ENCODE results near the gene APBB2.

APBB2 gene

GRCh38 chr4:41227902-41228301, 13.6 kb upstream of the APBB2 start:
- Mint-ChIP-seq H3K4me1 (ENCODE audit: low read depth) (no peaks in the 10 kb centered on the region), H3K27ac (no peak overlapping the region), H3K9me3 (no peaks in the 10 kb centered on the region), H3K36me3 (ENCODE audit: low read depth) (no peaks in the 10 kb centered on the region), H3K4me3 (no peak overlapping the region), H3K27me3 (peaks cover 10% of the 10 kb centered on the region)
- no peak for DNase-seq

- H3K27ac Mint-ChIP-seq: no peak overlapping the region
- peaks cover 37% of the 10 kb centered on the region for H3K27me3 Mint-ChIP-seq
- no peak overlapping the region for H3K4me3 Mint-ChIP-seq
- peaks cover under 1% of the 10 kb centered on the region for H3K4me1 Mint-ChIP-seq (ENCODE audit: low read depth)
- no peak for DNase-seq
- H3K36me3 Mint-ChIP-seq (ENCODE audit: low read depth): no peaks in the 10 kb centered on the region
- H3K9me3 Mint-ChIP-seq: no peaks in the 10 kb centered on the region
Measured at GRCh38 chr4:41221850-41222645, 7.7 kb upstream of the APBB2 start.

GRCh38 chr4:41219421-41219950, 5.1 kb upstream of the APBB2 start:
- Mint-ChIP-seq H3K4me3 (no peak overlapping the region), H3K4me1 (ENCODE audit: low read depth) (peaks cover 16% of the 10 kb centered on the region), H3K27ac (no peak overlapping the region), H3K36me3 (ENCODE audit: low read depth) (no peaks in the 10 kb centered on the region), H3K9me3 (no peaks in the 10 kb centered on the region), H3K27me3 (peaks cover 59% of the 10 kb centered on the region)
- DNase-seq: no peak

GRCh38 chr4:41218703-41219102, 4.4 kb upstream of the APBB2 start:
- DNase-seq: no peak
- Mint-ChIP-seq H3K9me3 (no peaks in the 10 kb centered on the region), H3K27ac (no peak overlapping the region), H3K4me1 (ENCODE audit: low read depth) (peaks cover 19% of the 10 kb centered on the region), H3K4me3 (no peak overlapping the region), H3K36me3 (ENCODE audit: low read depth) (no peaks in the 10 kb centered on the region), H3K27me3 (peaks cover 63% of the 10 kb centered on the region)

- Mint-ChIP-seq H3K36me3 (ENCODE audit: low read depth) (no peaks in the 10 kb centered on the region), H3K27ac (no peak overlapping the region), H3K4me3 (no peak overlapping the region), H3K27me3 (peaks cover 72% of the 10 kb centered on the region), H3K9me3 (no peaks in the 10 kb centered on the region), H3K4me1 (ENCODE audit: low read depth) (peaks cover 28% of the 10 kb centered on the region)
- no peak for DNase-seq
Measured at GRCh38 chr4:41217374-41217773, 3.0 kb upstream of the APBB2 start.

- DNase-seq: no peak
- Mint-ChIP-seq H3K4me1 (ENCODE audit: low read depth) (peaks cover 28% of the 10 kb centered on the region), H3K9me3 (no peaks in the 10 kb centered on the region), H3K27ac (no peak overlapping the region), H3K4me3 (peak overlapping the region; percentile 75), H3K27me3 (peaks cover 73% of the 10 kb centered on the region), H3K36me3 (ENCODE audit: low read depth) (no peaks in the 10 kb centered on the region)
Measured at GRCh38 chr4:41217020-41217333, 2.6 kb upstream of the APBB2 start.

- Mint-ChIP-seq H3K36me3 (ENCODE audit: low read depth) (no peaks in the 10 kb centered on the region), H3K27me3 (peaks cover 79% of the 10 kb centered on the region), H3K4me3 (peak overlapping the region; percentile 75), H3K4me1 (ENCODE audit: low read depth) (peaks cover 28% of the 10 kb centered on the region), H3K9me3 (no peaks in the 10 kb centered on the region), H3K27ac (no peak overlapping the region)
- DNase-seq: peak; percentile 69
Measured at GRCh38 chr4:41216294-41217019, 2.1 kb upstream of the APBB2 start.

- Mint-ChIP-seq H3K36me3 (ENCODE audit: low read depth) (no peaks in the 10 kb centered on the region), H3K4me3 (peak overlapping the region; percentile 75), H3K4me1 (ENCODE audit: low read depth) (peaks cover 28% of the 10 kb centered on the region), H3K9me3 (no peaks in the 10 kb centered on the region), H3K27ac (peak overlapping the region; percentile 71), H3K27me3 (peaks cover 74% of the 10 kb centered on the region)
- no peak for DNase-seq
Measured at GRCh38 chr4:41215969-41216293, 1.6 kb upstream of the APBB2 start.

- Mint-ChIP-seq H3K4me3 (peak overlapping the region; percentile 41), H3K9me3 (no peaks in the 10 kb centered on the region), H3K27me3 (peaks cover 76% of the 10 kb centered on the region), H3K27ac (no peak overlapping the region), H3K36me3 (ENCODE audit: low read depth) (no peaks in the 10 kb centered on the region), H3K4me1 (ENCODE audit: low read depth) (peaks cover 28% of the 10 kb centered on the region)
- no peak for DNase-seq
Measured at GRCh38 chr4:41215155-41215554, 813 bp upstream of the APBB2 start.

GRCh38 chr4:41214825-41215146, 444 bp upstream of the APBB2 start:
- Mint-ChIP-seq H3K4me3 (peak overlapping the region; percentile 41), H3K27ac (no peak overlapping the region), H3K36me3 (ENCODE audit: low read depth) (no peaks in the 10 kb centered on the region), H3K4me1 (ENCODE audit: low read depth) (peaks cover 28% of the 10 kb centered on the region), H3K9me3 (no peaks in the 10 kb centered on the region), H3K27me3 (peaks cover 79% of the 10 kb centered on the region)
- DNase-seq: no peak

- no peaks in the 10 kb centered on the region for H3K9me3 Mint-ChIP-seq
- H3K27ac Mint-ChIP-seq: no peak overlapping the region
- H3K27me3 Mint-ChIP-seq: peaks cover 83% of the 10 kb centered on the region
- peaks cover 28% of the 10 kb centered on the region for H3K4me1 Mint-ChIP-seq (ENCODE audit: low read depth)
- H3K4me3 Mint-ChIP-seq: peak overlapping the region; percentile 53
- no peaks in the 10 kb centered on the region for H3K36me3 Mint-ChIP-seq (ENCODE audit: low read depth)
- DNase-seq: peak; percentile 32
Measured at GRCh38 chr4:41213625-41214135, 662 bp downstream of the APBB2 start.

- DNase-seq: no peak
- peaks cover 78% of the 10 kb centered on the region for H3K27me3 Mint-ChIP-seq
- peaks cover 28% of the 10 kb centered on the region for H3K4me1 Mint-ChIP-seq (ENCODE audit: low read depth)
- H3K27ac Mint-ChIP-seq: no peak overlapping the region
- H3K36me3 Mint-ChIP-seq (ENCODE audit: low read depth): no peaks in the 10 kb centered on the region
- no peak overlapping the region for H3K4me3 Mint-ChIP-seq
- no peaks in the 10 kb centered on the region for H3K9me3 Mint-ChIP-seq
Measured at GRCh38 chr4:41212616-41213203, 1.6 kb downstream of the APBB2 start.

GRCh38 chr4:41211951-41212615, 2.3 kb downstream of the APBB2 start:
- H3K4me3 Mint-ChIP-seq: no peak overlapping the region
- H3K36me3 Mint-ChIP-seq (ENCODE audit: low read depth): no peaks in the 10 kb centered on the region
- H3K27ac Mint-ChIP-seq: no peak overlapping the region
- no peaks in the 10 kb centered on the region for H3K9me3 Mint-ChIP-seq
- no peak for DNase-seq
- H3K4me1 Mint-ChIP-seq (ENCODE audit: low read depth): peaks cover 28% of the 10 kb centered on the region
- H3K27me3 Mint-ChIP-seq: peaks cover 72% of the 10 kb centered on the region

GRCh38 chr4:41209901-41210300, 4.4 kb downstream of the APBB2 start:
- Mint-ChIP-seq H3K4me1 (ENCODE audit: low read depth) (peaks cover 13% of the 10 kb centered on the region), H3K27ac (no peak overlapping the region), H3K27me3 (peaks cover 57% of the 10 kb centered on the region), H3K36me3 (ENCODE audit: low read depth) (no peaks in the 10 kb centered on the region), H3K9me3 (no peaks in the 10 kb centered on the region), H3K4me3 (no peak overlapping the region)
- DNase-seq: no peak

Data from activated T-cell treated with anti-CD3 and anti-CD28 coated beads, Interleukin-2, amount 50 U/mL, for 24 hours (primary cell).